GM23248 (cell line): Measurements from ENCODE around the gene INHBC. TPM values are rescaled to one million over a fixed set of nuclear protein-coding genes. Genes with fewer than 3 reads are reported as not detected.

Experiments
- DNase-seq: peaks from one replicate; pipeline ENCODE4 v3.0.0-alpha.2; 2015
- H2AFZ ChIP-seq: fragments of 200-600 bp; sonication (generic); 2 replicates; pipeline ENCODE4 v1.6.1; 2016; ENCODE audit warnings: antibody characterized with exemption
- H3F3A ChIP-seq: fragments of 200-600 bp; sonication (generic); 2 replicates; pipeline ENCODE4 v1.6.1; 2016; ENCODE audit warnings: mild to moderate bottlenecking, antibody characterized with exemption, mixed run types; ENCODE audit not compliant: insufficient read depth
- H3K27ac ChIP-seq: fragments of 200-600 bp; sonication (generic); 2 replicates; pipeline ENCODE4 v1.5.1; 2016; ENCODE audit warnings: mild to moderate bottlenecking
- H3K27me3 ChIP-seq: fragments of 200-600 bp; sonication (generic); replicated peaks from 2 replicates; pipeline ENCODE4 v1.6.1; 2016; ENCODE audit warnings: mild to moderate bottlenecking; ENCODE audit not compliant: insufficient read depth
- H3K36me3 ChIP-seq: fragments of 200-600 bp; sonication (generic); 2 replicates; pipeline ENCODE4 v1.6.1; 2016; ENCODE audit warnings: low read depth, mild to moderate bottlenecking
- H3K4me1 ChIP-seq: fragments of 200-600 bp; sonication (generic); 2 replicates; pipeline ENCODE4 v1.6.1; 2016; ENCODE audit warnings: mild to moderate bottlenecking; ENCODE audit not compliant: insufficient read depth
- H3K4me2 ChIP-seq: fragments of 200-600 bp; sonication (generic); one replicate; pipeline ENCODE4 v1.6.1; 2016; ENCODE audit warnings: mild to moderate bottlenecking; ENCODE audit not compliant: unreplicated experiment
- H3K4me3 ChIP-seq: fragments of 200-600 bp; sonication (generic); 2 replicates; pipeline ENCODE4 v1.5.1; 2016; ENCODE audit warnings: mild to moderate bottlenecking
- H3K79me2 ChIP-seq: fragments of 200-600 bp; sonication (generic); 2 replicates; pipeline ENCODE4 v1.6.1; 2016; ENCODE audit warnings: mild to moderate bottlenecking; ENCODE audit not compliant: insufficient read depth
- H3K9ac ChIP-seq: fragments of 200-600 bp; sonication (generic); 2 replicates; pipeline ENCODE4 v1.6.1; 2016; ENCODE audit warnings: mild to moderate bottlenecking
- H3K9me2 ChIP-seq: fragments of 200-600 bp; sonication (generic); 2 replicates; pipeline ENCODE4 v1.6.1; 2016; ENCODE audit warnings: mixed run types, mild to moderate bottlenecking, moderate library complexity; ENCODE audit not compliant: insufficient read depth
- H3K9me3 ChIP-seq: fragments of 200-600 bp; sonication (generic); one replicate; pipeline ENCODE4 v1.6.1; 2017; ENCODE audit warnings: low read depth
- H4K20me1 ChIP-seq: fragments of 200-600 bp; sonication (generic); 2 replicates; pipeline ENCODE4 v1.6.0; 2016; ENCODE audit not compliant: insufficient read depth
- EZH2 ChIP-seq: fragments of 200-600 bp; sonication (generic); IDR thresholded peaks from 2 replicates; pipeline ENCODE4 v1.6.1; 2018; ENCODE audit warnings: antibody characterized with exemption, mild to moderate bottlenecking; ENCODE audit not compliant: insufficient read depth, poor library complexity, severe bottlenecking
- EZH2phosphoT487 ChIP-seq: fragments of 200-600 bp; sonication (generic); IDR thresholded peaks from 2 replicates; pipeline ENCODE4 v1.6.1; 2018; ENCODE audit warnings: antibody characterized with exemption, moderate library complexity, mild to moderate bottlenecking, low read depth; ENCODE audit not compliant: insufficient read depth
- WGBS, 2 experiments: methylation state at CpG; one replicate each; pipeline ENCODE4 v1.1.6; 2015 to 2017; ENCODE audit warnings: low lambda C conversion rate in 2 of 2, low coverage in 1 of 2; ENCODE audit errors: missing lambda C conversion rate in 2 of 2; 5-methylcytosine and 5-hydroxymethylcytosine counted together
- in situ Hi-C: fragments of 300-500 bp; cut with MboI; formaldehyde crosslinking; loops from 2 replicates; pipeline ENCODE4 v1.15.0; 2020
- polyA plus RNA-seq: library from polyadenylated mRNA; unstranded; fragments of >200 nt; fragmentation: Nextera tagmentation; extraction: Ambion mirVana; gene quantifications from 2 replicates; pipeline ENCODE4 v1.2.1, GENCODE V29; 2016
- total RNA-seq: library from RNA; depleted of rRNA; stranded (reverse); fragments of >200 nt; shearing (Covaris generic); gene quantifications from 2 replicates; pipeline ENCODE4 v1.2.3, GENCODE V29; 2014

The INHBC gene
- total and polyA plus RNA-seq, 2 experiments from 2014 or later = not detected

GRCh38 chr12:57474862-57475261 lies 40.3 kb downstream of the INHBC start:
- Histone ChIP-seq H3K9me2 (no peaks in the 10 kb centered on the region), H3K36me3 (no peaks in the 10 kb centered on the region), H3K4me1 (no peaks in the 10 kb centered on the region), H3K9ac (no peak overlapping the region), H2AFZ (no peak overlapping the region), H4K20me1 (no peaks in the 10 kb centered on the region), H3K4me3 (no peak overlapping the region), H3K4me2 (no peak overlapping the region), H3F3A (no peaks in the 10 kb centered on the region), H3K27ac (no peak overlapping the region), H3K27me3 (peaks cover 50% of the 10 kb centered on the region), H3K9me3 (no peaks in the 10 kb centered on the region), H3K79me2 (no peaks in the 10 kb centered on the region)
- no peak for DNase-seq
- TF ChIP-seq EZH2 (no peak), EZH2phosphoT487 (no peak)
- in situ Hi-C loops = no loop called here
- WGBS, 2 experiments = 78 to 80% methylated on average over 7 of the region's 7 CpGs

- Histone ChIP-seq H3K9ac (no peak overlapping the region), H3K27me3 (peaks cover 52% of the 10 kb centered on the region), H3K9me2 (no peaks in the 10 kb centered on the region), H3K4me1 (no peaks in the 10 kb centered on the region), H3K4me2 (peak overlapping the region; percentile 39), H3K79me2 (no peaks in the 10 kb centered on the region), H3K27ac (no peak overlapping the region), H3K4me3 (peak overlapping the region; percentile 45), H4K20me1 (no peaks in the 10 kb centered on the region), H3K9me3 (no peaks in the 10 kb centered on the region), H3K36me3 (no peaks in the 10 kb centered on the region), H3F3A (no peaks in the 10 kb centered on the region), H2AFZ (peak overlapping the region; percentile 3)
- WGBS, 2 experiments = 6% methylated on average over 50 to 83 of the region's 84 CpGs
- in situ Hi-C loops = no loop called here
- TF ChIP-seq EZH2phosphoT487 (0 out of 2 replicates have a peak, but pooled peaks have one; percentile 21), EZH2 (peak; percentile 89)
- DNase-seq = peak; percentile 70
Measured at GRCh38 chr12:57475271-57476161, 40.9 kb downstream of the INHBC start.

GRCh38 chr12:57476162-57476992 lies 41.8 kb downstream of the INHBC start:
- Histone ChIP-seq H3K27me3 (peaks cover 57% of the 10 kb centered on the region), H3K27ac (no peak overlapping the region), H3K9me3 (no peaks in the 10 kb centered on the region), H4K20me1 (no peaks in the 10 kb centered on the region), H3K79me2 (no peaks in the 10 kb centered on the region), H3K36me3 (no peaks in the 10 kb centered on the region), H3F3A (no peaks in the 10 kb centered on the region), H3K4me1 (no peaks in the 10 kb centered on the region), H3K9ac (no peak overlapping the region), H3K9me2 (no peaks in the 10 kb centered on the region), H3K4me3 (peak overlapping the region; percentile 45), H2AFZ (no peak overlapping the region), H3K4me2 (peak overlapping the region; percentile 39)
- WGBS, 2 experiments = 25 to 28% methylated on average over 19 to 29 of the region's 29 CpGs
- in situ Hi-C loops = no loop called here
- DNase-seq = no peak
- no peak for TF ChIP-seq EZH2
- no peak for TF ChIP-seq EZH2phosphoT487

GRCh38 chr12:57476993-57477709 lies 42.6 kb downstream of the INHBC start:
- Histone ChIP-seq H3K36me3 (no peaks in the 10 kb centered on the region), H3K4me3 (no peak overlapping the region), H3K27me3 (peaks cover 57% of the 10 kb centered on the region), H3K27ac (no peak overlapping the region), H3F3A (no peaks in the 10 kb centered on the region), H3K4me2 (no peak overlapping the region), H3K79me2 (no peaks in the 10 kb centered on the region), H2AFZ (no peak overlapping the region), H3K9me2 (no peaks in the 10 kb centered on the region), H3K9me3 (no peaks in the 10 kb centered on the region), H4K20me1 (no peaks in the 10 kb centered on the region), H3K4me1 (no peaks in the 10 kb centered on the region), H3K9ac (no peak overlapping the region)
- in situ Hi-C loops = no loop called here
- DNase-seq = no peak
- WGBS, 2 experiments = 89 to 92% methylated on average over 12 to 15 of the region's 15 CpGs
- no peak for TF ChIP-seq EZH2
- TF ChIP-seq EZH2phosphoT487 = no peak
